Fibroblast of skin of back (primary cell): ENCODE results near the gene PGA5. TPM values are rescaled to one million over a fixed set of nuclear protein-coding genes. Genes with fewer than 3 reads are reported as not detected.
"Not testable (repeated sequence)": the region's sequence is repeated elsewhere in the genome, so short reads cannot be mapped to it uniquely, and the experiment has no call there.

Experiments used
- DNase-seq: peaks from one replicate; pipeline ENCODE4 v3.0.0-alpha.2; 2013
- polyA plus RNA-seq, 2 experiments: library from polyadenylated mRNA; unstranded; fragments of 120-200 nt; gene quantifications; one replicate each; pipeline ENCODE4 v1.2.1, GENCODE V29; 2013; ENCODE audit not compliant: insufficient read length in 2 of 2

The PGA5 gene
- not detected for polyA plus RNA-seq (2013, experiment 1 of 2; ENCODE audit: insufficient read length)
- 0.19 TPM for polyA plus RNA-seq (2013, experiment 2 of 2; ENCODE audit: insufficient read length)

- DNase-seq, result not testable (repeated sequence)
These were observed at the start of gene PGA5 for GRCh38 chr11:61240875-61241274. PGA5 (plus strand) TSS chr11:61241175; CDS start chr11:61241227, 52 bp downstream.

- DNase-seq, result no peak
These were observed 47.4 kb upstream of the PGA5 start for GRCh38 chr11:61193596-61193995.

DNA sequence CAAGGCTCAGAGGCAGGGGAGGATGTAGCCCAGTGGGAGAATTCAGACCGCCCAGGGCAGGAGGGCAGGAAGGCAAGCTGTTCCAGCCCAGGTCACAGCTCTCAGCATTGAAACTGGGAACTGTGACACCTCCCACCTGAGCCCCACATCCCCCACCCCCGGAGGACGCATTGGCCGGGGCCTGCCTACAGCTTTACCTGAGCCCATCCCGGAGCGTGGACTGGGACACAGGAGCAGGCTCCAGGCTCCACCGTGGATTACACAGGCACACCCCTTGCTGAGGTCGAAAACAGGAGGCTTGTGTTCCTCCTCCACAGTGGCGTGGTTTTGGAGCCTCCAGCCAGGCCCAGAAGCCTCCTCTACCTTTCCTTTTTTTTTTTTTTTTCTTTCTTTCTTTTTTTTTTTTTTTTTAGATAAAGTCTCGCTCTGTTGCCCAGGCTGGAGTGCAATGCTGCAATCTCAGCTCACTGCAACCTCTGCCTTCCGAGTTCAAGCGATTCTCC, 46.8 kb upstream of the PGA5 start:
- DNase-seq, result no peak

DNA sequence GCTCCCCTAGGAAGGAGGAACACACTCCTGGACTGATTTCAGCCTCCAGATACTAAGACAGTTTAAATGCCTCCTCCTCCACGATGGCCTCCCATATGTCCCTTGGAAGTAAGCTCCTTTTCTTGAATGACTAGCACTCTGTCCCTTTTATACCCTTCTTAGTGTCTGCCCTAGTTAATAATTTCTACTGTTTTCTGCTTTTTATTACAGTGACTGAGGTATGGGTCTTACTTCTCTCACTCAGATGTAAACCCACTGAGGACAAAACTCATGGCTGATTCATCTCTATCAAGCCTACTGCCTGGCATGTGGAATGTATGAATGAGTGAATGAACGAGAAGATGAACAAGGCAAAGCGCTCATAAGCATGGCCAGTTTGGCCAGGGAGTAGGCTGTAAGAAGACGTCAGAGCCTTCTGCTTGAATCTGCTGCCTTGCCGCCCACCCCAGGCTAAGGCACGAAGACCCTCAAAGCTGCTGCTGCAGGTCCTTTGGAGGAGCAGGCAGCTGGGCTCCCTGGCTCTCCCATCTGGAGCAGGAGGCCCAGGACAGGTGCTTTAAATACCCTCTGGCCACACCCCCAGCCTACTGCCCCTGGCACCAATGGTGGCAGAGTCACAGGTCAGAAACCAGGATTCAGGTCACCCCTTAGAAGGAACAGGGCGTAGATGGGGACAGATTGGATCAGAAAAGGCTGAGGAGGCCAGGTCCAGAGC, 45.8 kb upstream of the PGA5 start:
- no peak for DNase-seq

DNA sequence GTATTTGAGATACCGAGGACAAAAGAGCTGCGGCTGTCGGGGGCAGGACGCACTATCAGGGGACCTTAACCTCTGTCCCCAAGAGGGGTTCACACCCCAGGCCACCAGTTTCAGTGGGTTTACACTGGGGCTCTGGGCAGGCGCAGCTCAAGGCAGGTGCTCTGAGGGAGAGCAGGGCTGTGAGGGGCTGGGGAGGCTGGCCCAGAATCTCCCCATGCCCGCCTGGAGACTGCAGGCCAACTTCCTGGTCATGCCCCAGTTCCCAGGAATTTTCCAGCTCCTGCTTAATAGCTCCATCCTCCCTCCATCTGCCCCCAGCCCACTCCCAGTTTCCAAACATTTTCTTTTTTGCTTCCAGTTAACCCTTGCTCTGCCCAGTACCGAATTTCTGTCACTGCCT, 45.3 kb upstream of the PGA5 start:
- no peak for DNase-seq

GRCh38 chr11:61198361-61198760, 42.6 kb upstream of the PGA5 start:
- DNase-seq, result no peak

DNA sequence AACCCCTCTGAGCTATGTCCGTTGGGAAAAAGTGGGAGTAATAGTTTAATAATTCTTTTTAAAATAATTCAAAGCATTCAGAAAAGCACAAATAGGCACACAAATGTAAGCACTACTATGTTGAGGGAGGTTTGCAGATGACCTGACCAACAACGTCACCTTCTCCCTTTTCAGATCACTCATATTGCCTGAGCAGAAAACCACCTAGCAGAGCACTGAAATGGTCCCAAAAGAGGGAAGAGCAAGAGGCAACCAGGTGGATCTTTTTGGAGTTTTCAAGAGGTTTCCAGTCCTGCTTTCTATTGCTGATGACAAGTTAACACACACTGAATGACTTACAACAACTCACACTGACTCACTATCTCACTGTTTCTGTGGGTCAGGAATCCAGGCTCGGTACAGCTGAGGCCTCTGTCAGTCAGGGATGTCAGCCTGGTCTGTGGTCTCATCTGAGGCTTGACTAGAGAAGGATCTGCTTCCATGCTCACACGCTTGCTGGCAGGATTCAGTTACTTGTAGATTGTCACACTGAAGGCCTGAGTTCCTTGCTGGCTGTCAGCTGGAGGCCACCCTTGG, 41.9 kb upstream of the PGA5 start:
- no peak for DNase-seq

DNA sequence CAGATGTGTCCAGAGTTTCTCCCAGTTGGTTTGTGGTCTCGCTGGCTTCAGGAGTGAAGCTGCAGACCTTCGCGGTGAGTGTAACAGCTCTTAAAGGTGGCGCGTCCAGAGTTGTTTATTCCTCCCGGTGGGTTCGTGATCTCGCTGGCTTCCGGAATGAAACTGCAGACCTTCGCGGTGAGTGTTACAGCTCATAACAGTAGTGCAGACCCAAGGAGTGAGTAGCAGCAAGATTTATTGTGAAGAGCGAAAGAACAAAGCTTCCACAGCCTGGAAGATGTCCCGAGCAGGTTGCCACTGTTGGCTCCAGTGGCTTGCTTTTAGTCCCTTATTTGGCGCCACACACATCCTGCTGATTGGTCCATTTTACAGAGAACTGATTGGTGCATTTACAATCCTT, 39.5 kb upstream of the PGA5 start:
- no peak for DNase-seq

GRCh38 chr11:61202950-61203746, 37.8 kb upstream of the PGA5 start, which contains the start of gene PGA3:
PGA3 (plus strand) TSS chr11:61203515; CDS start chr11:61203565, 50 bp downstream.
- not testable (repeated sequence) for DNase-seq

GRCh38 chr11:61203873-61204272, 37.1 kb upstream of the PGA5 start:
- DNase-seq, result not testable (repeated sequence)

DNA sequence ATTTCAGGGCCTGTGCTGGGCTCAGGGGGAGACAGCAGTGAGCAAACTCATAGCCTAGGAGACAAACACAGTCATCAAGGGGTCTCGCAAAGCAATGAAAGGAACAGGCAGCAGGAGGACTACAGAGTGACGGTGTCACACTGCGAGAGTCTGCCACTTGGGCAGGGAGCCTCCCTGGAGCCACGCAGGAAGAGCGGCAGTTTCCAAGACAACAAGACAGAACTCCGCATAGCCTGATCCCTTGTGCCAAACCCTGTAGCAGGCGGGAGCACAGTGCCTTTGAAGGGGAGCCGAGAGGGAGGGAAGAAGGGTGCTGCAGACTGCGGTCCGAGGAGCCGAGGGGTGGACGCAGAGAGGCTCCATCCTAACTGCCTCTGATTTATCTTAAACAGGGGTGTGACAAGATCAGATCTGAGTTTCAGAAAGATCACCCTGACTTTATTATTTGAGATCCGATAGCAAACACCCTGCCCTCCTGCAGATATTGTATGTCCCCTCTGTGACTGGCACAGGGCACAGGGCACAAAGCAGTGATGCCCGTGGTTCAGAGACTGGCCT, 36.4 kb upstream of the PGA5 start:
- DNase-seq, result not testable (repeated sequence)

- not testable (repeated sequence) for DNase-seq
These were observed 33.2 kb upstream of the PGA5 start for GRCh38 chr11:61207636-61208310.

- DNase-seq, result not testable (repeated sequence)
These were observed 30.3 kb upstream of the PGA5 start for GRCh38 chr11:61210629-61211028.

DNA sequence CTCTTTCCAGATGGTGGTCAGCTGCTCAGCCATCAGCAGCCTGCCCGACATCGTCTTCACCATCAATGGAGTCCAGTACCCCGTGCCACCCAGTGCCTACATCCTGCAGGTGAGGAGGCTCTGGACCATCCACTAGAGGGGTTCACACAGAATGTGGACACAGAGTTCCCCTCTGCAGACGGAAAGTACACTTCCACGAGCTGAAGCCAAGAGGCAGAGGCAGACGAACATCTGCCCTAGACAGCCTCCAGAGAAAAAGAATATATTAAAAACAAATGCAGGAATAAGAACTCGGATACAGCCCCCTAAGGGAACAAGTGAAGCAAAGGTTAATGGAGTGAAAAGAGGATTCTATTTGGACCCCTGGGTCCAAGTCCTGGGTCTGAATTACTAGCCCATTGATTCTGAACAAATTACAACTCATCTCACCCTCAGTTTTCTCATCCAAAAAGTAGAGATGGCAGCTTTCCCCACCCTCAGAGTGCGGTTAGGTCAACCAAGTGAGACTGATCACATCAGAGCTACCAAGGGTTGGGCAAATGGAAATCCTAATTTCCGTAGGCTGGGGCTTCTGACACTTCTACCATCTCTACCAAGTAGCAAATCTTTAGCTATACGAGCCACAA, 29.5 kb upstream of the PGA5 start:
- DNase-seq, result not testable (repeated sequence)

- DNase-seq, result not testable (repeated sequence)
These were observed 28.8 kb upstream of the PGA5 start for GRCh38 chr11:61212202-61212601.

GRCh38 chr11:61213711-61214324, 27.2 kb upstream of the PGA5 start:
- DNase-seq, result not testable (repeated sequence)

GRCh38 chr11:61218306-61218705, 22.7 kb upstream of the PGA5 start:
- not testable (repeated sequence) for DNase-seq

GRCh38 chr11:61219016-61219415, 22.0 kb upstream of the PGA5 start:
- not testable (repeated sequence) for DNase-seq

GRCh38 chr11:61222047-61222446, 18.9 kb upstream of the PGA5 start, which contains the start of gene PGA4:
PGA4 (plus strand) TSS chr11:61222347; CDS start chr11:61222401, 54 bp downstream.
- not testable (repeated sequence) for DNase-seq

DNA sequence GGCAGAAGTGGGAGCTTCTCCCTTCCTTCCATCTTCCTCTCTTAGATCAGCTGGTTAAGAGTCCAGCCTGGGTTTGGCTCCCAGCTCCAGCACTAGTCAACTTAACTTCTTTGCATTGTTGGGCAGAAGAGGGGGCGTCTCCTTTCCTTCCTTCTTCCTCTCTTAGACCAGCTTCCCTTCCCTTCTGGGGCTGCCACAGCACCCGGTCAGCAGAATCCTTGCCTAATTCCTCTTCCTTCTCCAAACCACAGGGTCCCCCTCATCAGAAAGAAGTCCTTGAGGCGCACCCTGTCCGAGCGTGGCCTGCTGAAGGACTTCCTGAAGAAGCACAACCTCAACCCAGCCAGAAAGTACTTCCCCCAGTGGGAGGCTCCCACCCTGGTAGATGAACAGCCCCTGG, 18.3 kb upstream of the PGA5 start:
- DNase-seq, result not testable (repeated sequence)
